22Rv1 (cell line): Measurements from ENCODE around the gene EPPIN.

Source experiments
- H3K27ac ChIP-seq: fragments of 450-650 bp; 2 replicates; pipeline ENCODE4 v1.5.1; 2017
- ZFX ChIP-seq: fragments of 450-650 bp; IDR thresholded peaks from 2 replicates; pipeline ENCODE4 v1.6.1; 2017; ENCODE audit warnings: antibody characterized with exemption, borderline replicate concordance
- TF ChIP-seq, protein P1 (sequence below): fragments of 450-650 bp; IDR thresholded peaks from 2 replicates; pipeline ENCODE4 v1.5.1; 2017; ENCODE audit warnings: mild to moderate bottlenecking

EPPIN gene

DNA sequence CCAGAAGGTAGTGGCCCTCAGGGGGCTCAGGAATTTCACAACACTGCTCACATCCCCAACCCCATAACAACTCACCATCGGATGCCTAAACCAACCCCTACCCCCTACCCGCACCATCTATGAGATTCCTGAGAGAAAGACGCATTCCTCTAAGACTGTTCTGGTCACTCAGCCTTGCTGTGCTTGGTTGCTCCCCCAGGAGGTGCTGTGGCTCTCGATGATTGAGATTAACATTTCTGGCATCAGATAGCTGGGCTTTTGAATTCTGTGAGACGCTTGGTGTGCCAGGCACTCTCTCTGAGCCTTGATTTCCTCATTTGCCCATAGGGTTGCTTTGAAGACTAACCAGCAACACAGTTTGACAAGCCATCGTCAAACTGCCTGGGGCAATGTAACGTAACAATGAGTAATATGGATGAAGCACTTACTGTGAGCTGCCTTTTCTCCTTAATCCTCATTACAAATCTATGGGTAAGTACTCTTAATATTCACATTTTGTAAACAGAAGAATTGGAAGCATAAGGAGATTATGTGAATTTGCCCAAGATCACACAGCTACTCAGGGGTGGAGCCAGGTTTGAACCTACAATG lies 8.9 kb downstream of the EPPIN start:
- H3K27ac ChIP-seq = no peak overlapping the region
- TF ChIP-seq, protein P1, sequence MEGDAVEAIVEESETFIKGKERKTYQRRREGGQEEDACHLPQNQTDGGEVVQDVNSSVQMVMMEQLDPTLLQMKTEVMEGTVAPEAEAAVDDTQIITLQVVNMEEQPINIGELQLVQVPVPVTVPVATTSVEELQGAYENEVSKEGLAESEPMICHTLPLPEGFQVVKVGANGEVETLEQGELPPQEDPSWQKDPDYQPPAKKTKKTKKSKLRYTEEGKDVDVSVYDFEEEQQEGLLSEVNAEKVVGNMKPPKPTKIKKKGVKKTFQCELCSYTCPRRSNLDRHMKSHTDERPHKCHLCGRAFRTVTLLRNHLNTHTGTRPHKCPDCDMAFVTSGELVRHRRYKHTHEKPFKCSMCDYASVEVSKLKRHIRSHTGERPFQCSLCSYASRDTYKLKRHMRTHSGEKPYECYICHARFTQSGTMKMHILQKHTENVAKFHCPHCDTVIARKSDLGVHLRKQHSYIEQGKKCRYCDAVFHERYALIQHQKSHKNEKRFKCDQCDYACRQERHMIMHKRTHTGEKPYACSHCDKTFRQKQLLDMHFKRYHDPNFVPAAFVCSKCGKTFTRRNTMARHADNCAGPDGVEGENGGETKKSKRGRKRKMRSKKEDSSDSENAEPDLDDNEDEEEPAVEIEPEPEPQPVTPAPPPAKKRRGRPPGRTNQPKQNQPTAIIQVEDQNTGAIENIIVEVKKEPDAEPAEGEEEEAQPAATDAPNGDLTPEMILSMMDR = peak; percentile 20
- TF ChIP-seq ZFX = no peak

DNA sequence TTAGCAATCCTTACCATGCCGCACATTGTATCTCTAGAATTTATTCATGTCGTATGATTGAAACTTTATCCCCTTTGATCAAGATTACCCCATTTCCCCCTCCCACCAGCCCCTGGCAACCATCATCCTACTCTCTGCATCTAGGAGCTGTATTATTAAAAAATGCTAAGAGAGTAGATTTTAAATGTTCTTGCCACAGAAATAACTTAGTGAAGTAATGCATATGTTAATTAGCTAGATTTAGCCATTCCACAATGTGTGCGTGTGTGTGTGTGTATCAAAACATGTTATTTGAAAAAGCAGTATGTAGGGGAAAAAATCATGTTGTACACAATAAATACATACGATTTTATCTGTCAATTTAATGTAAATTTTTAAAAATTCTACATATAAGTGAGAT lies 19.9 kb downstream of the EPPIN start:
- no peak overlapping the region for H3K27ac ChIP-seq
- TF ChIP-seq, protein P1 = no peak
- TF ChIP-seq ZFX = no peak

DNA sequence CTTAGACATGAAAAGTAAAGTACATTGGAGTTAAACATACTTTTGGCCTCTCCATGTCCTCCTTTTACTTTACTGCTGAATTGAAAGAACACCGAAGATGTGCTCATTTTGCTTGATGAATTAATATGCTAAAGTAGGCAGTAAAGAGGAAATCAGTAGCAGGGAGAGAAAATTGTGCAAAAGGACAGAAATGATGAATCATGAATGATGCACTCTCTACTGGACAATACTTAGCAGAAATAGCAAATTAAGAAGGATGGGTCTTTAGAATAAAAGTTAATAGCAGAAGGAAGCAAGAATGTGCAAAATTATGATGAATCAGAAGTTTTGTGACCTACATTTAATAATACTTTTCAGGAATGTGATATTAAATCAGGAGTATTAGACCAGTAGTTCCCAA lies 23.4 kb downstream of the EPPIN start:
- H3K27ac ChIP-seq = no peak overlapping the region
- TF ChIP-seq, protein P1 = no peak
- no peak for TF ChIP-seq ZFX

DNA sequence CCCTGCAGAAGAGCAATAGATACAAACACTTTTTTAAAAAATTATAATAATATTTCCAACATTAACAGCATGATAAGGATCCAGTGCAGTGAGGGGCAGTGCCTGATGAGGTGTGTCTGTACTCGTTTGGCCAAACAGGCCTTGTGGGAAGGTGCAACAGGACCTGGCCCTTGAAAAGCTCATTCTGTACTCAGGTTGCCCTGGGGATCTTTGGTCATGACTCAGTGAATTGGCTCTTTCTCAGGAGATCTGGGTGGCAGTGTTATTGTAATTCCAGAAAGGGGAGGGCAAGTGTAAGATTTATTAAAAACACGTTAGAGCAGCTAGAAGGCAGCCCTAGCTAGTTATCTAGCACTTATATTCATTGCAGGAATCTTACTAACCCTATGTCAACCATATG lies 28.9 kb downstream of the EPPIN start:
- no peak overlapping the region for H3K27ac ChIP-seq
- no peak for TF ChIP-seq ZFX
- TF ChIP-seq, protein P1 = no peak

DNA sequence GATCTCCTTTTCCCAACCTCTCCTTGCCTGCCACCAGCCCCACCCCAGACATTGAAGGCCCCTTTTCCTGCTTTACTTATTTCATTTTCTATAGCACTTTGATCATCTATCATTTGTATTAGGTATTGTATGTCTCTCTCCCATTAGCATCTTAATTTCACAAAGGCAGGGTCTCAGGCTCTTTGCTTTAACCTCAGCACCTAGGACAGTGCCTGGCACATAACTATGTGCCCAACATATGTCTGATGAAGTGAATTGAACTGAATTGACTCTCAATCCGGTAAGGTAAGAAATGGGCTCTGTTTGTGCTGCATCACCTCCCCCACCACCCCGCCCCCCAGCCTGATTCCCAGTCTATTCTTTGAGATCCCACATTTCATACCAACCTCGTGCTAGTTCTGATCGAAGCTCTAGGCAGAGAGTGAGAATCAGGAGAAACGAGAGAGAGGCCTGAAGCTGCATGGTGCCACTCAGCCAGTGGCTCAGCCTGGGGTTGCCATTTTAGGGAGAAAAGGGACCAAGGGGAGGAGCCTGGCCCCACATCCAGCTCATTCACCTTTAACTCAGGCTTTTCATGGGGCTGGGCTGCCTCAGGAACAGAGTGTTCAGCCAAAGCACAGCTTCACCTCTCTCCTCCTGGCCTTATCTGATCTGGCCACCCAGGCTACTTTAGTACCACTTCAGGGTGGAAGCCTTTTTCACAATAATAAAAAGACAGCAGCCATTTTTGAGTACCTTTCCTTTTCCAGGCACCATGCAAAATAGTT lies 31.9 kb downstream of the EPPIN start, which contains the start of gene SPINT3:
SPINT3 (minus strand) TSS at position 476 of the 767 bp plus-strand sequence; CDS start at position 462, 14 bp downstream.
- no peak for TF ChIP-seq ZFX
- TF ChIP-seq, protein P1 = no peak
- H3K27ac ChIP-seq = no peak within 1 kb of the TSS

DNA sequence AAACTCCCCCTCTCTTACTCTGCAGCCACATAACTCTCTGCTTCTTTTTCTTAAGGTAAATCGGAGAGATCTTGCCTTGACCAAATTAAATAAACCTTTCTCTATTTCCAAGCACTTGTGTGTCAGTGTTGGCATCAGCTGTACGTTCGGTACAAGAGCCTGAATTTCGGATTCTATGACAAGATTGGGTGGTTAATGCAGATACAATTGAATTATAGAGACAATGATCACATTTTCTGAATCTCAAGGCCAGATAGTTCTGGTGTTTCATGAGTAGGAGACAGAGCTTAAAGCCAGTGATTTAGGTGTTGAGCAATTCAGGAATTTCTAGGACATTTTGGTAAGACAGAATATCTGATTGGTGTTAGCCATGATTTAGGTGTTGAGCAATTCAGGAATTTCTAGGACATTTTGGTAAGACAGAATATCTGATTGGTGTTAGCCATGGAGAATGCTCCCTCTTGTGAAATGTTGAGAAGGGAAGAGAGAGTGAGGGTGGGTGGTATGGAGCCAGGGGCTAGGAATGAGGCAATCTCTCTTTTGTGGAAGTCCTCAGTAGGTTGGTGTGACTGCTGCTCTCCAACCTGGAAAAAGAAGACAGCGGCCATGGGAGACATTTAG lies 36.8 kb downstream of the EPPIN start:
- no peak overlapping the region for H3K27ac ChIP-seq
- TF ChIP-seq ZFX = no peak
- TF ChIP-seq, protein P1 = no peak

DNA sequence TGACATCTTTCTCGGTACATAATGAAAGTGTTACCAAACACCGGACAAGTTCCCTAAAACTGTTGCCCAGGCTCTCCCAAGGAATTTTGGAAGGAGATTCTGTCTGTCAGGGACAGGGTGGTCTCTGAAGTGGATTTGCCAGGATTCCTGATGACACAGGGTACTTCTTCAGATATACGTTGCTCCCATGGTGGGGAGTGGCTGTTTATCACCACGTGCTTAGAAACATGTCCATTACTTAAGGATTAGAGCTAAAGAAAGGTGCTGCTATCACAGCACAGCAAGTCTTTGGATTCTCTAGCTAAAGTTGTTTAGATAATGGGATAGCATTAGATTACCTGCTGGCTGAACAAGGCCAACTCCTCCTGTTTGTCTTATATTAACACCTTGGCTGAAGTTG lies 38.1 kb downstream of the EPPIN start:
- H3K27ac ChIP-seq = no peak overlapping the region
- no peak for TF ChIP-seq ZFX
- TF ChIP-seq, protein P1 = no peak
